SKM-1 (cell line): ENCODE measurements around the gene SMAD6.
"Not testable (repeated sequence)": the region's sequence is repeated elsewhere in the genome, so short reads cannot be mapped to it uniquely, and the experiment has no call there.

Source experiments
- DNase-seq: peaks from one replicate; lab custom pipeline; 2025; ENCODE audit not compliant: unreplicated experiment; lab: John Stamatoyannopoulos, UW

SMAD6 gene

GRCh38 chr15:66674756-66675155 is 27.3 kb upstream of the SMAD6 start:
- DNase-seq = no peak

- DNase-seq = no peak
These were observed 26.6 kb upstream of the SMAD6 start for GRCh38 chr15:66675446-66675845.

GRCh38 chr15:66677336-66677735 is 24.7 kb upstream of the SMAD6 start:
- no peak for DNase-seq

- no peak for DNase-seq
These were observed 22.9 kb upstream of the SMAD6 start for GRCh38 chr15:66679061-66679656.

GRCh38 chr15:66679657-66680108 is 22.4 kb upstream of the SMAD6 start:
- DNase-seq = no peak

- no peak for DNase-seq
These were observed 21.5 kb upstream of the SMAD6 start for GRCh38 chr15:66680502-66680901.

- no peak for DNase-seq
These were observed 20.6 kb upstream of the SMAD6 start for GRCh38 chr15:66681395-66681794.

- no peak for DNase-seq
These were observed 19.8 kb upstream of the SMAD6 start for GRCh38 chr15:66682246-66682645.

GRCh38 chr15:66682865-66683264 is 19.2 kb upstream of the SMAD6 start:
- DNase-seq = no peak

- DNase-seq = no peak
These were observed 17.8 kb upstream of the SMAD6 start for GRCh38 chr15:66684136-66684681.

- DNase-seq = no peak
These were observed 16.3 kb upstream of the SMAD6 start for GRCh38 chr15:66685638-66686150.

GRCh38 chr15:66690912-66691311 is 11.1 kb upstream of the SMAD6 start:
- not testable (repeated sequence) for DNase-seq

- DNase-seq = no peak
These were observed 10.3 kb upstream of the SMAD6 start for GRCh38 chr15:66691727-66692126.

- no peak for DNase-seq
These were observed 9.6 kb upstream of the SMAD6 start for GRCh38 chr15:66692391-66692790.

- no peak for DNase-seq
These were observed 9.0 kb upstream of the SMAD6 start for GRCh38 chr15:66692808-66693596.

GRCh38 chr15:66696770-66697169 is 5.3 kb upstream of the SMAD6 start:
- no peak for DNase-seq

- peak; percentile 56 for DNase-seq
These were observed 3.6 kb upstream of the SMAD6 start for GRCh38 chr15:66698318-66698961.

- no peak for DNase-seq
These were observed 3.1 kb upstream of the SMAD6 start for GRCh38 chr15:66698971-66699370.

- DNase-seq = no peak
These were observed 1.6 kb upstream of the SMAD6 start for GRCh38 chr15:66700412-66700801.

- peak; percentile 90 for DNase-seq
These were observed 1.1 kb upstream of the SMAD6 start for GRCh38 chr15:66700802-66701421.

GRCh38 chr15:66701422-66702034 is 508 bp upstream of the SMAD6 start:
- no peak for DNase-seq
